GM12875 (cell line): ENCODE data around the gene RBMS1.
"Not testable (repeated sequence)": the region's sequence is repeated elsewhere in the genome, so short reads cannot be mapped to it uniquely, and the experiment has no call there.

Experiments used
- H3K4me3 ChIP-seq: one replicate; pipeline ENCODE4 v1.5.1; 2011; ENCODE audit warnings: low read depth, low read length, control low read depth
- TF ChIP-seq, protein P1 (sequence below): IDR thresholded peaks from 2 replicates; pipeline ENCODE4 v1.5.1; 2011; ENCODE audit warnings: low read depth, mild to moderate bottlenecking, control low read depth, inconsistent platforms, low read length, moderate library complexity, borderline replicate concordance; ENCODE audit not compliant: insufficient read depth

Gene RBMS1

DNA sequence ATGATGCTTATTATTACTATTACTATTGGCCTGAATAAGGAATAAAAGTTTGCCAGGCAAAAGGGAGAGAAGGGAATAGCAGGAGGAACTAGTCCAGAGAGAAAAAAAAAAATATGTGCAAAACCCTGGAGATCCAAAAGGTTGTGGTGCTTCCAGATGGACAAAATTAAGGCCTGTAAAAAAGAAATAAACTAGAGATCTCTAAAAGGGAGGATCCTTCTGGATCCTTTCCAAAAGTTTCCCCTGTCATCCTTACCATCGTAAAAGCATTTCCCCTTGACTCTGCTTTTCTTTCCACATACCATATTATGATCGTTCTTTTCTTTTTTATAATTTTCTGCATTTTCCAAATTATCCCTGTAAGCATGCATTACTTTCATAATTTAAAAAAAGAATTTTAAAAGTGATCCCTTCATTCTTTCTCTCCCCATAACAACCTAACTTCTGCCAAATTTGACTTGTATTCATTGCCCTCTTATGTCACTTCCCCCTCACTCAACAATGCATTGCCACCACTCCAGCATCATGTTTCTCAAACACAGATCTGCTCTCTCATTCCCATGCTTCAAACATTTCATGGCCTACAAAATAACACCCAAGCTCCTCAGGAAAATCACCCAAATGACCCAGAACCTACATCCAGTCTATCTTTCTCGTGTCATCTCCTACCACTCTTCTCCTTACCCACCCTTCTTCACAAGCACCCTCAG lies 40.3 kb downstream of the RBMS1 start:
- TF ChIP-seq, protein P1, sequence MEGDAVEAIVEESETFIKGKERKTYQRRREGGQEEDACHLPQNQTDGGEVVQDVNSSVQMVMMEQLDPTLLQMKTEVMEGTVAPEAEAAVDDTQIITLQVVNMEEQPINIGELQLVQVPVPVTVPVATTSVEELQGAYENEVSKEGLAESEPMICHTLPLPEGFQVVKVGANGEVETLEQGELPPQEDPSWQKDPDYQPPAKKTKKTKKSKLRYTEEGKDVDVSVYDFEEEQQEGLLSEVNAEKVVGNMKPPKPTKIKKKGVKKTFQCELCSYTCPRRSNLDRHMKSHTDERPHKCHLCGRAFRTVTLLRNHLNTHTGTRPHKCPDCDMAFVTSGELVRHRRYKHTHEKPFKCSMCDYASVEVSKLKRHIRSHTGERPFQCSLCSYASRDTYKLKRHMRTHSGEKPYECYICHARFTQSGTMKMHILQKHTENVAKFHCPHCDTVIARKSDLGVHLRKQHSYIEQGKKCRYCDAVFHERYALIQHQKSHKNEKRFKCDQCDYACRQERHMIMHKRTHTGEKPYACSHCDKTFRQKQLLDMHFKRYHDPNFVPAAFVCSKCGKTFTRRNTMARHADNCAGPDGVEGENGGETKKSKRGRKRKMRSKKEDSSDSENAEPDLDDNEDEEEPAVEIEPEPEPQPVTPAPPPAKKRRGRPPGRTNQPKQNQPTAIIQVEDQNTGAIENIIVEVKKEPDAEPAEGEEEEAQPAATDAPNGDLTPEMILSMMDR: no peak

DNA sequence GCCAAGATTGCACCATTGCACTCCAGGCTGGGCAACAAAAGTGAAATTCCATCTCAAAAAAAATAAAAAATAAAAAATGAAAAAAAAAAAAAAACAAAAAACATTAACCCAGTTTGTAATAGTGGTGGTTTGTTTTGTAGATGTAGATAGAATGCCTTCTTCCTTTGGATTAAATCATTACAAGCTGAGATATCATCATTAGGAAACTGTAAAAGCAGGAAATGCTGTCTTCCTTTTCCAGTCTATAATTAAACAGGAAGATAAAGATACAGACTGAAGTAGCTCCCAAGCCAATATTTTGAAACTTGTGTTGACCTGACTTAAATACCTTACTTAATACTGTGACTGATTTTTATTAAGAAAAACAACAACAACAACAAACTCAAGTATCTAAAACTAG lies 43.1 kb downstream of the RBMS1 start:
- TF ChIP-seq, protein P1: no peak
- H3K4me3 ChIP-seq: no peak overlapping the region

More for the DNA sequence above, 40.3 kb downstream of the RBMS1 start:
- no peak overlapping the region for H3K4me3 ChIP-seq

GRCh38 chr2:160448821-160449220 lies 44.8 kb downstream of the RBMS1 start:
- not testable (repeated sequence) for H3K4me3 ChIP-seq

GRCh38 chr2:160445673-160446072 lies 47.9 kb downstream of the RBMS1 start:
- no peak overlapping the region for H3K4me3 ChIP-seq
- TF ChIP-seq, protein P1: no peak

DNA sequence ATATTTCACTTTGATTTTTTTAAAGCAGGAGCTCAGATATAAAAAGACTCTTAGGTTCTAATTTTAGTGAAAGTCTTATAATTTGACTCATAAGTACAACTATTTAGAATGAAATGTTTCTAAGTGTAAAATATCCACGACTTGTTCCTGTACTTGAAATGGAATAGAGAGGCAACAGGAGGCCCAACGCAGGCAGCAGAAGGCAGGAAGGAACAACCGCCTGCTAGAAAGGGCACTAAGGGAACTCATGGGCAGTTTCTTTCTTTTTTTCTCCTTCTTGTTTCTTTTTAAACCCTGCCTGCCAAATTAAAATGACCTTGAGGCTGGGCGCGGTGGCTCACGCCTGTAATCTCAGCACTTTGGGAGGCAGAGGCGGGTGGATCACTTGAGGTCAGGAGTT lies 51.0 kb downstream of the RBMS1 start:
- TF ChIP-seq, protein P1: no peak
- H3K4me3 ChIP-seq: no peak overlapping the region

DNA sequence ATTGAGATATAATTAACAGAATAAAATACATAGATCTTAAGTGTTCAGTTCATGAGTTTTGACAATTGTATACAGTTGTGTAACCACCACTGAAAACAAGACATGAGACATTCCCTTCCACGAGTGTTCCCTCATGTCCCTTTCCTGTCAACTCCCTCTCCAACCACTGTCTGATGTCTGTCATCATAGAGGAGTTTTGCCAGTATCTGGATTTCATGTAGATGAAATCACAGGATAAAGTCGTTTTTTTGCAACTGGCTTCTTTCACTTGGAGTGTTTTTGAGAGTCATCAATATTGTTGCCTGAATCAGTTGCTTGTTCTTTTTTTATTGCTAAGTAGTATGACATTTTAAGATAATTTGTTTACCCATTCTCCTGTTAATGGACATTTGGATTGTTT lies 52.7 kb downstream of the RBMS1 start:
- TF ChIP-seq, protein P1: no peak

GRCh38 chr2:160439038-160439437 lies 54.6 kb downstream of the RBMS1 start:
- not testable (repeated sequence) for H3K4me3 ChIP-seq

More for the DNA sequence above, 52.7 kb downstream of the RBMS1 start:
- no peak overlapping the region for H3K4me3 ChIP-seq

- H3K4me3 ChIP-seq: no peak overlapping the region
- TF ChIP-seq, protein P1: no peak
These were observed 56.3 kb downstream of the RBMS1 start for GRCh38 chr2:160437273-160437672.
